HG02571 (cell line): Measurements from ENCODE around the gene TPST2.
"Not testable (repeated sequence)": the region's sequence is repeated elsewhere in the genome, so short reads cannot be mapped to it uniquely, and the experiment has no call there.

Experiments used
- ATAC-seq: cut with Tn5 transposase; IDR thresholded peaks from one replicate; pipeline ENCODE4 v1.9.1; 2021; ENCODE audit warnings: mild to moderate bottlenecking, moderate library complexity; ENCODE audit not compliant: unreplicated experiment

TPST2 gene

DNA sequence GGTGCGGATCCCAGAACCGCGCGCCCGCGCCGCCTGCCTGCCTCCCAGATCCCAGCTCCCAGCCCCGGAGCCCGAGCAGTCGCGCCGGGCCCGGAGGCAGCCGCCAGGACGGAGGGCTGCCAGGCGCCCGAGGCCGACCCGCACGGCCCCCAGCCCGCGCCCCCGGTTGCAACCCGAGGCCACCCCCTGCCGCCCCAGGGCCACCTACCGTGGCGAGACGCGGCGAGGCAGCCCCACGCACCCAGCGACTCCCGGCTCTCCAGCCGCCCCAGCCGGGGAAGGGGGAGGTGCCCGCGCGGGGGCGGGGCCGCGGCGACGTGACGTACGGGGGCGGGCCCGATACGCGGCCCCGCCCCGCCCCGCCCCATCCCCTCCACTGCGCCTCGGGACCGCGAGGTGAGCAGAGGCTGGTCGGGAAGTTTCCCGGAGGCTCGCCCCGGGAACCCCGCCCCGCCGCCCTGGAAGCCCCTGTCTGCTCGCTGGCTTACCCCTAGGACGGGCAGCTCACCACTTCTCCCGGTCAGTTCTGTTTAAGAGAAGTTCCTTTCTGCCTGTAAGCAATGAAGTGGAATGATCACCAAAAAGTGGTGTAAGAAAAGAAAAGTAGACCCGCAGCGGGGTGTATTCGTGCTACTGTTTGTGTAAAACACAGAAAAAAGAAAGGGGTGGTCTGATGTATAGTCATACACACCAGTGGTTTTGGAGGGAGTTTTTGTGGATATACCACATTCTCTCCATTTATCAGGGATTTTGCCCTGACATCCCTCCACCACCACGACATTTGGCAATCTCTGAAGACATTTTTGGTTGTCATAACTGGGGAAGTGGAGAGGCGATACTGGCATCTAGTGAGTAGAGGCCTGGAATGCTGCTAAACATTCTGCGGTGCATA, at the start of gene TPST2:
TPST2 (minus strand) TSS at position 288 of the 892 bp plus-strand sequence. CDS start 48,502 bp downstream, outside the sequence.
- ATAC-seq = peak; percentile 62

GRCh38 chr22:26636296-26636695, 46.4 kb upstream of the TPST2 start:
- no peak for ATAC-seq

GRCh38 chr22:26635117-26635516, 45.2 kb upstream of the TPST2 start:
- no peak for ATAC-seq

GRCh38 chr22:26634189-26634588, 44.3 kb upstream of the TPST2 start:
- ATAC-seq = no peak

- ATAC-seq = no peak
Observed at GRCh38 chr22:26632422-26633155, 42.7 kb upstream of the TPST2 start.

- ATAC-seq = no peak
Observed at GRCh38 chr22:26631282-26631681, 41.4 kb upstream of the TPST2 start.

- ATAC-seq = no peak
Observed at GRCh38 chr22:26629988-26630761, 40.2 kb upstream of the TPST2 start.

DNA sequence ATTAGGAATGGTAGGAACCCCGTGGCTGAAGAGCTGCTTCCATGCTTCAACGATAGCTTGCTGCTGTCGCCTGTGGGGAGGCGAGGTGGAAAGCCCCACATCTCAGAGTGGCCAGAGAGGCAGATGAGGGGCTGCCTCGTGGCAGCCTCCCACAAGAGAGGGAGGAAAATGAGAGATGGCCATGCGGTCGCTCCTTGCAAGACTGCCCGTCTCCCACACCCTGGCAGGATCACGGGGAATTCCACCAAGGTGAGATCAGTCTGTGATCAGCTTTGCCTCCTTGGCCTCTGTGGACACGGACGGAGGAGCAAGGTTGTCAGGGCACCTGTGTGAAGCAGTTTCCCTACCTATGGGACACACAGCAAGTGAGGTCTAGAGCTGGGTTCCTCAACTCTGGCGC, 34.9 kb upstream of the TPST2 start:
- ATAC-seq = no peak

DNA sequence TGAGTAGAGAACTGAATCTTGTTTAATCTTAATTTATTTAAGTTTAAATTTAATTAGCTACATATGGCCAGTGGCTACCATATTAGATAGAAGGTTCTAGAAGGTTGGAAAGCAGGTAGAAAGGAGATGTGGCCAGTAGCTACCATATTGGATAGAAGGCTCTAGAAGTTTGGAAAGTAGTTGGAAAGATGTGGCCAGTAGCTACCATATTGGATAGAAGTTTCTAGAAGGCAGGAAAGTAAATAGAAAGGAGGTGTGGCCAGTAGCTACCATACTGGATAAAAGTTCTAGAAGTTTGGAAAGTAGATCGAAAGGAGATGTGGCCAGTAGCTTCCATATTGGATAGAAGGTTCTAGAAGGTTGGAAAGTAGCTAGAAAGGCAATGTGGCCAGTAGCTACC, 34.1 kb upstream of the TPST2 start:
- ATAC-seq = no peak

DNA sequence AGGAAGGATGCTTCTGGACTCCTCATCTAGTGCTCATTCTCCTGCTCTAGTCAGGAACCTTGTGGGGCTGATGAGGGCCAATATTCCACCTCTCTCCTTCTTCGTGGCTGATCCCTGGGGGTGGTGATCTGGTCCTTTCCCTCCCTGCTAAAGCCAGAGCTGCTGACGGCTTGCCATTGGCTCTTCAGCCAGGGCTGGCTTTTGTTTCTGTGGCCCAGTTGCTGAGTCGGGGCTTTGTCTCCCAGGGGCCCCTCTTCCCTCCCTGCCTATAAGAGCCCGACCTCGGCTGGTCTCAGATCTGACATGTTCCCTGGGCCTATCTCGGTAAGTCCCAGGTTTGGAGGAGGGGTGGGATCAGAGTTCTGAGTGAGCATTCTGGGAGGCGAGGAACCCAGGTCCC, 31.7 kb upstream of the TPST2 start, which contains the start of gene CRYBA4:
CRYBA4 (plus strand) TSS at position 301 of the 400 bp plus-strand sequence. CDS start 634 bp downstream, outside the sequence.
- no peak for ATAC-seq

GRCh38 chr22:26620197-26620596, 30.3 kb upstream of the TPST2 start:
- no peak for ATAC-seq

- no peak for ATAC-seq
Observed at GRCh38 chr22:26619510-26619909, 29.6 kb upstream of the TPST2 start.

- ATAC-seq = no peak
Observed at GRCh38 chr22:26618455-26618854, 28.5 kb upstream of the TPST2 start.

- ATAC-seq = no peak
Observed at GRCh38 chr22:26617271-26618199, 27.6 kb upstream of the TPST2 start, which contains the start of gene CRYBB1. Gene CRYBB1, minus strand, starts transcription at chr22:26618027. Its CDS starts 1,708 bp downstream, at chr22:26616319.

GRCh38 chr22:26616650-26617049, 26.7 kb upstream of the TPST2 start:
- ATAC-seq = no peak

GRCh38 chr22:26615830-26616435, 26.0 kb upstream of the TPST2 start:
- no peak for ATAC-seq

GRCh38 chr22:26615149-26615548, 25.2 kb upstream of the TPST2 start:
- ATAC-seq = peak; percentile 45

GRCh38 chr22:26614322-26614721, 24.4 kb upstream of the TPST2 start:
- ATAC-seq = no peak

- not testable (repeated sequence) for ATAC-seq
Observed at GRCh38 chr22:26613753-26614152, 23.8 kb upstream of the TPST2 start.
